GM18505 (cell line): ENCODE measurements around the gene UPF1.

ENCODE experiments used
- ATAC-seq: cut with Tn5 transposase; IDR thresholded peaks from one replicate; pipeline ENCODE4 v1.9.1; 2021; ENCODE audit not compliant: unreplicated experiment
- POLR2A ChIP-seq: IDR thresholded peaks from 4 replicates; pipeline ENCODE4 v1.6.1; 2011; ENCODE audit warnings: borderline replicate concordance; ENCODE audit not compliant: insufficient read depth, insufficient read length; ENCODE audit errors: extremely low read depth

The UPF1 gene

GRCh38 chr19:18850471-18851375 lies 19.0 kb downstream of the UPF1 start:
- ATAC-seq = no peak
- TF ChIP-seq POLR2A = no peak

DNA sequence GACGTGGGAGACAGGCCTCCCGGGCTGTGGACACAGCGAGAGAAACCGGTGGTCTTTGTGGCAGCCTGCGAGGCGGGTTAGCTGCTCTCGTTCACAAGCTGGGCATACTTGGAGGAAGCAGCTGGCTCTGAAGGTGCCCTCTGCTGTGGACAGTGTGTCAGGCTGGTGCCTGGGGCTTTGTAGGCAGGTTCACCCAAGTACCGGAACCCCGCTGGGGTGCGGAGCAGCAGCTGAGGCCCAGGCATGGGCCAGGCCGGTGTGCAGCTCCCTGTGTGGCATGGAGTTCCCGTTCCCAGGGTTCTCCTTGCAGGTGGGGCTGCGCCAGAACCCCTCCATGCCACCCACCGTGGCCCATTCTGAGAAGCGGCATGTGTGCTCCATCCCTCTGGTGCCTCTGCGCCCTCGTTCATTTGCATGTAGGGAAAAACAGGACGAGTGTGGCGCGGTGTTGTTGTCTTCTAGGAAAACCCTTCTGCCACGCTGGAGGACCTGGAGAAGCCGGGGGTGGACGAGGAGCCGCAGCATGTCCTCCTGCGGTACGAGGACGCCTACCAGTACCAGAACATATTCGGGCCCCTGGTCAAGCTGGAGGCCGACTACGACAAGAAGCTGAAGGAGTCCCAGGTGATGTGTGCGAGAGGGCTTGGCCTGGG lies 20.0 kb downstream of the UPF1 start:
- no peak for TF ChIP-seq POLR2A
- ATAC-seq = no peak

GRCh38 chr19:18852648-18853047 lies 20.9 kb downstream of the UPF1 start:
- no peak for TF ChIP-seq POLR2A
- no peak for ATAC-seq

DNA sequence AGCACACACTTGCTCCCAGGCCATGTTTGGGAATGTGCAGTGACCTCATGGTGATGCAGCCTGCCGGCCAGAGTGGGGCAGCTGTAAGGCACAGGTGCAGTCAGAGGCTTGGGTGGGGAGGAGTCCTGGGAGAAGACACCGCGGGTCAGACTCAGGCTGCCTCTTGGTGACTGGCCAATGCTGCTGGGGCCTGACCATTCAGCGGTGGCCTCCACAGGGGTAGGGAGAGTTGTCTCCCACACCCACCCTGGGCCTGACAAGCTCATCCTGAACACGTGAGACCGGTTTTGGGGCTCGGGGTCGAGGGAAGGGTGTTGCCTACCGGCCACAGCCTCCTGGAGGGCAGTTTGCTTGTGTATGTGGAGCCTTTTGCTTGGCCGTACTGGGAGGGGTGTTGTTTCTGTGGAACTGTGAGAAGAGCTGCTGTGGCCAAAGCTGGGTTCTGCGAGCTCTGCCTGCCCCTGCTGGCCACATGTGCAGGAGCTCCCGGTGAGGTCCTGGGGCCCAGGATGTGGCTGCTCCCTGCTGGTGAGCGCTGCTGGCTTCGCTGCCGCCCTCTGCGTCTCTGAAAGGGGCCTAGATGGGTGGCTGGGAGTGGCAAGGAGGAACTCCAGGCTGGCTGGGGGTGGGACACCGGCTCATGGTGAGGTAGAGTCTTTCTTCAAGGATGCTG lies 22.1 kb downstream of the UPF1 start:
- TF ChIP-seq POLR2A = no peak
- no peak for ATAC-seq

DNA sequence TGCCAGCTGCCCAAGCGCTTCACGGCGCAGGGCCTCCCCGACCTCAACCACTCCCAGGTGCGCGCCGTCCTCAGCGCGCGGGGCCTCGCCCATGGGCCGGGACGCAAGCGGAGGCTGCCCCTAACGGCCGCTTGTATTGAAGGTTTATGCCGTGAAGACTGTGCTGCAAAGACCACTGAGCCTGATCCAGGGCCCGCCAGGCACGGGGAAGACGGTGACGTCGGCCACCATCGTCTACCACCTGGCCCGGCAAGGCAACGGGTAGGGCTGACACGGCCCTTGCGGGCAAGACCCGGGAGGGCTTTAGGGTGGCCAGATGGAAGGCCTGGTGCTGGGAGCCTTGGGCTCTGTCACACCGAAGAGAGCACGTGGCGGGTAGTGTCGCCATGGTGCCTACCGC lies 23.2 kb downstream of the UPF1 start:
- no peak for TF ChIP-seq POLR2A
- no peak for ATAC-seq

GRCh38 chr19:18855647-18856384 lies 24.1 kb downstream of the UPF1 start:
- TF ChIP-seq POLR2A = no peak
- ATAC-seq = no peak

DNA sequence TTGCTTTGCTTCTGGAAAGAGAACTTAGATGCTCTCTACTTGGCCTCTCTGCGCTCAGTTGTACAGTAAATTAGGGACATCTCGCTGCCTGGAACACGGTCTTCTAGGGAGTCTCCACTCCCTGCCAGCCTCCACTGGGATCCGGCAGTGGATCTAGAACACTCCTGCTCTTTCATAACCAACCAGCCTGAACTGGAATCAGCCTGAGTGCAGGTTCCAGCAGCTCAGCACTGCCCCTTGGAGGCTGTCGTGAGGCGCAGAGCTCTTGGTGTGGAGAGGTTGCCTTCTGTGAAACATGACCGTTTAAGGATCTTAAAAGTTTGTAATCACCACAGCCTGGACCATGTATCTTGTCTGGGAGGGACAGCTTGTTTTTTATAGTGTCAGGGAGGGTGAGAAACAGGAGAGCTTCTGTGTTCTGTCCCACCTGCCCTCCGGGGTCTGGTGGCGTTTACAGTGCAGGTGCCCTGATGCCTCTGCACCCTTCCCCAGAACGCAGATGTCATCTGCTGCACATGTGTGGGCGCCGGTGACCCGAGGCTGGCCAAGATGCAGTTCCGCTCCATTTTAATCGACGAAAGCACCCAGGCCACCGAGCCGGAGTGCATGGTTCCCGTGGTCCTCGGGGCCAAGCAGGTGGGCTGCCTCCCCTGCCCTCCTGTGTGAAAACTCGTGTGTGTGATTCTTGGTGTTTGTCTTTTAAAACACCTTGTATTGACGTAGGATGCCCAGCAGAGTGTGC lies 24.8 kb downstream of the UPF1 start:
- ATAC-seq = no peak
- TF ChIP-seq POLR2A = no peak

- no peak for TF ChIP-seq POLR2A
- no peak for ATAC-seq
Observed at GRCh38 chr19:18857223-18857622, 25.5 kb downstream of the UPF1 start.

DNA sequence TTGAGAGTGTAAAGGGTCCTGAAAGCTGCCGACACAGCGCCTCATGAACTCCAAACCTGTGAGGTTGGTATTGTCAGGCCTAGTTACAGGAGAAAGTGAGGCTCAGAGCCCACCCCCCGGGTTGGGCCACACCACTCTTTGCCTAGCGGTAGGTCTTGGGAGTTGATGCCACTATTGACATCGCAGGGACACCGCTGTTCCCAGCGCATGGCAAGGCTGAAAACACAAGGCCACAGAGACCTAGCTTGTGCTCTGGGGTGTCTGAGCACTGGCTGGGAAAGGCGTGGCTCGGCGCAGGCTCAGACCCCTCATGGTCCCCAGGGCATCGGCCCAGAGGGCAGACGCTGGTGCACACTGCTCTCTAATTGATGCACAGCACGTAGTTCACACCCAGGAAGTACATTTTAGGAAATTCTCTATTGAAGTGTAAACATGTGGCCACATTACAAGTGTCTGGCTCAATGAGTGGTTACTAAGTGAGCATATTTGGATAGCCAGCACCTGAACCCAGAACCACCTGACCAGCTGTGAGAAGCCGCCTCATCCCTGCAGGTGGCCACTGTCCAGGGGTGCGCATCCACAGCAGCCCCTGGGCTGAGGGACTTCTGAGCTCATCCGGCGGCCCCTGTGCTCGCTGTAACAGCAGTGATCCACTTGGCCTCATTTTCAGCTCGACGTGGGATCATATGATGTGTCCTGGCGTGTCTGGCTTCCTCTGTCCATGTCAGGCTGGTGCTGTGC lies 27.3 kb downstream of the UPF1 start:
- ATAC-seq = no peak
- no peak for TF ChIP-seq POLR2A

- no peak for ATAC-seq
- TF ChIP-seq POLR2A = no peak
Observed at GRCh38 chr19:18859676-18860301, 28.0 kb downstream of the UPF1 start.

DNA sequence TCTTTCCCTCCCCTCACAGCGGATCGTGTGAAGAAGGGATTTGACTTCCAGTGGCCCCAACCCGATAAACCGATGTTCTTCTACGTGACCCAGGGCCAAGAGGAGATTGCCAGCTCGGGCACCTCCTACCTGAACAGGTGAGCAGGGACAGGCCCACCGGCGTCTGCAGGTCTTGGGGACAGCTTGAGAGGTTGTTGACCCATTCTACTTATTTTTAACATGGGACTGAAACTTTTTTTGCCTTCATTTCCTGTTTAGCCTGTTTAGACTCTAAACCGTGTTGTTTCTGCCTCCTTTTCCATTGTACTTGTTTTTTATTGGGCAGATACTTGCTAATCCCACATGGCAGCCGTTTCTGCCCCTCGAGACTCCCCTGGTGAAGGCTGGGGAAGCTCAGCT lies 28.5 kb downstream of the UPF1 start:
- no peak for TF ChIP-seq POLR2A
- ATAC-seq = no peak
